HL-60/S4 treated with phorbol 12-myristate 13-acetate at 8.2 ng/mL for 4 days and 3 days (cell line): ENCODE measurements around the gene PRKG1.
"Not testable (repeated sequence)": the region's sequence is repeated elsewhere in the genome, so short reads cannot be mapped to it uniquely, and the experiment has no call there.

Source experiments
- in situ Hi-C: fragments of 300-500 bp; cut with MboI; formaldehyde crosslinking; loops from 2 replicates; pipeline ENCODE4 v1.15.0; 2022; ENCODE audit warnings: low sequenced_read_pairs

Gene PRKG1

GRCh38 chr10:51679841-51680240 is 605.6 kb downstream of the PRKG1 start:
- in situ Hi-C loops: no loop called here

- in situ Hi-C loops: no loop called here
Observed at GRCh38 chr10:51683031-51683691, 608.9 kb downstream of the PRKG1 start.

DNA sequence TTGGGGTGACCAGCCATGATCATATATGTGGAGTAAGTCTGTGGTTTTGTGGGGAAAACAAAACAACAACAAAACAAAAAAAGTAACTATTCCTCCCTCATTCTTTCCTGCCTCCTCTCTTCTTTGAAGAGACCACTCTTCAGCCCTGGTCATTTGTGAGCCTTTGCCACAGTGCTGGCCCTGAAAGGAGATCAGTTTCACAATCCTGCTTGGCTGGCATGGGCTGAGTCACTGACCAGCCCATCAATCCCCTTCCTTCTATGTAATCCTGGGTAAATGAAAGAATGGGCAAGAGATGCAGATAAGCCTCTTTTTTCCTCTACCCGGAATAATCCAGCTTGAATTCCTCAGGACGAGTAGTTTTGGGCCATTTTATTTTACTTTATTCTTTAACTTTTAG is 611.5 kb downstream of the PRKG1 start:
- in situ Hi-C loops: no loop called here

- in situ Hi-C loops: no loop called here
Observed at GRCh38 chr10:51687296-51687695, 613.0 kb downstream of the PRKG1 start.

GRCh38 chr10:51688826-51689225 is 614.5 kb downstream of the PRKG1 start:
- in situ Hi-C loops: not testable (repeated sequence)

- in situ Hi-C loops: no loop called here
Observed at GRCh38 chr10:51689536-51689935, 615.2 kb downstream of the PRKG1 start.

DNA sequence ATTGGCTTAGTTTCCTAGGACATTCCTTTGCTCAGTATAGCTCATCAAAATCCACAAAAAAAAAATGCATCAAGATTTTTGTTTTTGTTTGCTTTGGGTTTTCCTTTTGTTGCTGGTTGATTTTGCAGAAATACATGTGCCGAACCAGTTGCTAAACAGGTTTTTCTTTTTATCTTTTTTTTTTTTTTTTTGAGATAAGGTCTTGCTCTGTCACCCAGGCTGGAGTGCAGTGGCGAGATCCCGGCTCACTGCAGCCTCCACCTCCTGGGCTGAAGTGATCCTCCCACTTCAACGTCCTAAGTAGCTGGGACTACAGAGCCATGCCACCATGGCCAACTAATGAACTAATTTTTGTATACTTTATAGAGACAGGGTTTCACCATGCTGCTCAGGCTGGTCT is 616.8 kb downstream of the PRKG1 start:
- in situ Hi-C loops: no loop called here

DNA sequence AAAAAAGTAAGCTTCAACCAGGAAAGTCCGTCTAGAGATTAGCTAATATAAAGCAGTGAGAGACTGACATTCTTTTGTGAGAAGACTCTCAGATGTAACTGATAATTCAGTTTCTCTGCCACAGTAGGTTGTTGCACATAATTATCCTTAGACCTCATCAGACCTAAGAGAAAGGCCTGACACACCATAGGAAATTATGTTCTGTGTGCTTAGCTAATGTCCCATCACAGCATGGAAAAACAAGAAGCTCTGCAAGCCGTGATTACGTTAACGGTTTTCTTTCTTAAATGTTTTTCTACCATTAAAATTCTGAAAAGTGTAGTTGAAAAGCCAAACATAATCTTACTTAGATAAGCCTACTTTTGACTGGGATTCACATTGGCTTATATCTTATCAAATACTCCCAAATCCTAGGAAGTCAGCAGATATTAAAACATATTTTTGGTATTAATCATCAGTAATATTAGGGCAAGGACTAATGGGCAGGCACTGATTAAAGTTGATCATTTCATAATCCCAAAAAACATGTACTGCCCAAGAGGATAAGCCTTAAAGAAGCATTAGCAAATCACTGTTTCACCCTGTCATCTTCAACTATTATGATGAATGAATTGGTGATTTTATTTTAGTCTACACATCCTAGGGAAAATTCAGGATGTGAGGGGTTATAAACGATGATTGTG is 619.9 kb downstream of the PRKG1 start:
- in situ Hi-C loops: no loop called here

- in situ Hi-C loops: no loop called here
Observed at GRCh38 chr10:51696251-51696650, 622.0 kb downstream of the PRKG1 start.

GRCh38 chr10:51698473-51699063 is 624.3 kb downstream of the PRKG1 start:
- in situ Hi-C loops: no loop called here

DNA sequence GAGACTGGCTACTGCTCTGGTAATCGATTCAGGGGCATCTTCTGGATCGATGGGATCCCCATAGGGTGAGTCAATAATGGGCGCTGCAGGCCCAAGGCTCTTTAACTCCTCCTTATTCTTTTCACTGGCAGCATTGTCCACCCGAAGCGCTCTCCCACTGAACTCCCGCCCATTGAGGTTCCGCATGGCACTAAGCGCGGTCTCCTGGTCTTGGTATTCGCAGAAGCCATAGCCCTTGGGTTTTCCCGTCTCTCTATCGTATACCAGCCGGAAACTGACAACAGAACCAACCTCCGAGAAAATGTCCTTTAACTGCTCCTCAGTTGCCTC is 624.8 kb downstream of the PRKG1 start:
- in situ Hi-C loops: no loop called here

DNA sequence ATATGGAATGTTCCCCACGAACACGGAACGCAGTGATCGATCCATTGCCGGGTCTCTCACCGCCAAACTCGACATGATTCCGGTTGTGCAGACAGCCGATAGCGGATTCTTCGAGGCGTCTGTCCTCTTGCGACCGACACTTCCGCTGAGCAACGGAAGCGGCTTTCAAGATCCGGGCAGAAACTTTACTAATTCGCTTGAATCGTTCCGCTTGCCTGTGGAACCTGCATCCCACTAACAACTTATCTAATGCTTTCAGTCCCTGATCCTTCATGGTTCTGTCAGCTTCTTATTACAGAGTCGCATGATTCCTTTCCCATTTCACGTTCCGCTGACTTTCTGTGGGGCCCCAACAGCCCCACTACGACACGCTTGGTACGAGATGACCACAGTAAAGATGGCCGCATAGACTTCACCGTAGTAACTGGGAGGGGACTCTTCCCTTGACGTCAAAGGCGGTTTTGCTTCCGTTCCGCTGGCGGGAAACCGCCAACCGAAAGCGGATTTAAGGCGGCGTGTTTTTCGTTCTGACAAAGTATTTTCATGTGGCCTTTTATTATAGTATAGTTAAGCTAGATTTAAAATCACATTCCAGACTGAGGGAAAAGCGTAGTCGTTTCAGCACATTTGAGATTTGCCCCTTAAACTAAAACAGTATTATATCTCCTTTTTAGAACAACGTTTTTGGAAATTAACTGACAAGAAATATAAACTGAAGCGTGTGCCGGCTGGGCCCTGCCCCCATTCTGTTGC is 625.4 kb downstream of the PRKG1 start, which contains the start of gene CSTF2T:
Gene CSTF2T (minus strand): TSS at position 121 of the 753 bp plus-strand sequence. CDS start 46 bp downstream, at position 75.
- in situ Hi-C loops: no loop called here

- in situ Hi-C loops: no loop called here
Observed at GRCh38 chr10:51700228-51700817, 626.0 kb downstream of the PRKG1 start.

DNA sequence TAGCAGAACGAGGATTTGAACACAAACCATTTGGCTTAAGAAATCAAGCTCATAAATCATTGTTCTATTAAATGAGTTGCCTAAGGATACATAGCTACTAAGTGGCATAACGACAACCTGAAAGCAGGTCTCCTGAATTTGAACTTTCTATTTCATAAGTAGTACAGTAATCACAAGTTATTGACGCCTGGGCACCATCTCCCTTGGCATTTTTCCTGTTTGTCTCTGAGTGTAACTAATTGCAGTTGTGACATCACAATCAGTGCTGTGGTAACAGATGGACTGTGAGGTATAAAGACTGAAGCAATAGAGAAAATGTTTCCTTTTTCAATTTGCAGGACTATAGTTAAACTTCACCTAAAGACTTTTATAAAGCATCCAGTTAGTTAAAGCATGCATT is 631.5 kb downstream of the PRKG1 start:
- in situ Hi-C loops: no loop called here

- in situ Hi-C loops: no loop called here
Observed at GRCh38 chr10:51706225-51706624, 631.9 kb downstream of the PRKG1 start.

GRCh38 chr10:51707392-51707791 is 633.1 kb downstream of the PRKG1 start:
- in situ Hi-C loops: no loop called here

- in situ Hi-C loops: no loop called here
Observed at GRCh38 chr10:51707821-51708424, 633.6 kb downstream of the PRKG1 start.

DNA sequence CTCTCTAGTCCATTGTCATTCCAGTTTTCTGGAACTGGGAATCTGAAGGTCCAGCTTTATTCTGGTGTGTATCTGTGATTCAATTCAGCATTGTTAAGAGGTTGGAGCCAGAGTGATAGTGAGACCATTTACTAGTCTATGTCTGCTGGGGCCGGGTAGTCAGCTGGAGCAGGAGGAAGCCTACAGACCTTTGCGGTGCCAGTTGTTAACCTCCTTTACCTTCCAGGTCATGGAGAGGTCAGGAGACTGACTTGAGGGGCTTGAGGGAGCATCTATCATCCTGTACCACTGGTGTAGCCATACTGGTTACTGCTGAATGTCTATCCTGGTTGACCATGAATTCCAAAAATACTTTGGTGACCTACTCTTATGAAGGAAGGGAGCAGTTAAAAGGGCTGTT is 634.3 kb downstream of the PRKG1 start:
- in situ Hi-C loops: no loop called here

GRCh38 chr10:51709324-51709972 is 635.2 kb downstream of the PRKG1 start:
- in situ Hi-C loops: no loop called here

GRCh38 chr10:51711519-51711891 is 637.2 kb downstream of the PRKG1 start:
- in situ Hi-C loops: no loop called here
